GM19397 (cell line): ENCODE data around the gene CARD11.

Source experiments
- ATAC-seq: cut with Tn5 transposase; IDR thresholded peaks from one replicate; pipeline ENCODE4 v1.9.1; 2021; ENCODE audit warnings: mild to moderate bottlenecking, moderate library complexity; ENCODE audit not compliant: unreplicated experiment

CARD11 gene

DNA sequence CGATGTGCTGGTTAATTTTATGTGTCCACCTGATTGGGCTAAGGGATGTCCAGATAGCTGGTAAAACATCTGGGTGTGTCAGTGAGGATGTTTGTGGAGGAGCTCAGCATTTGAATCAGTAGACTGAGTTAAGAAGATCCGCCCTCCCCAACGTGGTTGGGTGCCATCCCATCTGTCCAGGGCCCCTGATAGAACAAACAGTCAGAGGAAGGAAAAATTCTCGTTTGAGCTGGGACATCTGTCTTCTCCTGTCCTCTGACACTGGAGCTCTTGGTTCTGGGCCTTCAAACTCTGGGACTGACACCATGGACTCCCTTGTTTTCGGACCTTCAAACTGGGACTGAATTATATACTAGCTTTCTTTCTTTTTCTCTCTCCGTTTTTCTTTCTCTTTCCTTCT is 59.6 kb downstream of the CARD11 start:
- no peak for ATAC-seq

- no peak for ATAC-seq
Measured at GRCh38 chr7:2983586-2983985, 60.1 kb downstream of the CARD11 start.

DNA sequence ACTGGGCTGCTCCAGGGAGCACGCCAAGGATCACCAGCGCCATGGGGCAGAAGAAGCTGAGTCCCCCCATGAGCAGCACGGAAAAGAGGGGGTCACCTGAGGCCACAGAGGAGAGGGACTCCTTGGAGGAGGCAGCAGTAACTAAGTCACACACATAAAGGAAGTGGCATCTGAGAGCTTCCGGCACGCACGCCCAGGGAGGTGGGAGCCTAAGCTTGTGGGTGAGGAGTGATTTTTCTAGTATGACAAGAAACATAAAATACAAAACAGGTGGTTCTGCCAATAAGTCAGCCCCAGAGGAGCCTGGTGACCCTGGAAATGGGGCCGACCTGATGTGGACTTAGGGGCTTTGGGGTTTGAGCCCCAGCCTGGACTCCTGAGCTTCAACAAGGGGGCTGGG is 60.8 kb downstream of the CARD11 start:
- no peak for ATAC-seq

DNA sequence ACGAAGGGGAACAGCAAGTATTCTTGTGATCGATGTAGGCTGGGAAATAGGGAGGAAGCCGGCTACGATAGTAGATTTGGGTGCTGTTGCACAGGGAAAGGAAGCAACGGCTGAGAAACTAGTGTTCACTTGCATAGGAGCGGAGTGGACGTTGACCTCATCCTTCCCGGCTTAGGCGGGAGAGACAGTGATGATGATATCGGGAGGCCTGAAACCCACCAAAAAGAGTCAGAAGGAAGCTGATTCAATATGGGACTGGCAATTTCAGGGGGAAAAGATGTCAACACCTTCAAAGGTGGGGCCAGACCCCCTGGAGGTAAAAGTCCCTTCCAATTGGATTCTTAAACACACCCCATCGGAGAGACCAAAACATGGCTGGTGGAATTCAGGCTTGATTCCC is 61.3 kb downstream of the CARD11 start:
- no peak for ATAC-seq

DNA sequence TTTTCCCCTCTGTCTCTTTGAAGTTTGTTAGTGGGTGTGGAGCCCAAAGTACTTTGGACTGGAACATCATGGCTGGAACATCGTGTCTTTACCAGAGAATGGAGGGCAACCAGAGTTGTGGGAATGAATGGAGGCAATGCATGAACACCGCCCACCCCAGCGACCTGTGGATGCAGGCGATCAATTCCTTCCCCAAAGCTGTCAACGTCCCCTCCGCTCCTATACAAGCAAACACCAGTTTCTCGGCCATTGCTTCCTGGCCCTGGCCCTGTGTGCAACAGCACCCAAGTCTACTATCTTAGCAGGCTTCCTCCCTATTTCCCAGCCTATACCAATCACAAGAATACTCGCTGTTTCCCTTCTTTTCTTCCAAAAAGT is 62.6 kb downstream of the CARD11 start:
- ATAC-seq = no peak

DNA sequence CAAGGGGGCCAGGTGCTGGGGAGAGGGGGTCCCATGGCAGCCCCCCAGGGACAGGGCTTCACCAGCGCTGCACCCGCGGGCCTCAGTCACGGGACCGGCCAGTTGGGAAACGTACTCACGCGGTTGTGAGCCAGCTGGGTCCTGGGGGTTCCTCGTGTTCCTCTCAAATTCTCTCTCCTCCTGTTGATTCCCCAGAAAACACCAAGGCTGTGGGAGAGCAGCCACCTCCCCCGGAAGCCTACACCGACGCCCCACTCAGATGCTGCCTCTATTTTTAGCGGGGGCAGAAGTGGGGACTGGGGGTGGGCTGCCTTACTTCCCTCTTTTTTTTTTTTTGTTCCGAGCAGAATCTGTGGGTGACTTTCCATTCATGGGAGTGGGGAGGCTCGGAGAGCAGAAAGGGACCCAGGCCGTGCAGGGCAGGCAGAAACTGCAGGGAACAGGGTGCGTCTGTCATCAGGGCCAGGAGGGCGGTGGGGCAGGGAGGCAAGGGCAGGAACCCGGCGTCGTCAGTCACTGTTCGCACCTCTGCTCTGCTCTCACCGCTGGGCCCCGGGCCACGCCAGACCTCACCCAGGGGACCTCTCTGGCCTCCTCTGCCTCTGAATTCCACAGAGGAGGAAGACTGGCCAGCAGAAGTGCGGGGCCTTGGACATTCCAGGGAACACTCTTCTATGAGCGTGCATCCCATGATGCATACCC is 63.1 kb downstream of the CARD11 start:
- ATAC-seq = no peak

GRCh38 chr7:2979951-2980350 is 63.7 kb downstream of the CARD11 start:
- no peak for ATAC-seq

GRCh38 chr7:2979201-2979631 is 64.5 kb downstream of the CARD11 start:
- no peak for ATAC-seq

DNA sequence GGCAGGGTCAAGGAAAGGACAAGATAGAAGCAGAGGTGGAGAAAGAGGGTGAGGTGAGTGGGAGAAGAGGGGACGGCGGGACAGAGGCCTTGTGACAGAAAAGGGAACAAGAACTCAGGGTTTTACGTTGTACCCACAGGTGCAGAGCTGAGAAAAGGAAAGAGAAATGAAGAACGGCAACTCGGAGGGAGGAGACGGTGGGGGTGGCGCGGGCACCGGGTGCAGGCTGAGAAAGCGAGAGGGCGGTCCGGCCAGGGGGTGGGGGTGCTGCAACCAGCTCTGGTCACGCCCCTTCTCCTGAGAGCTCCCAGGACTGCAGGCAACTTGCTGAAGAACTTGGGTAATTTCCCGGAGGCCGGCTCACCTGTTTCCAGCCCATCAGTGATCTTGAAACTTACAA is 65.3 kb downstream of the CARD11 start:
- peak; percentile 80 for ATAC-seq

- no peak for ATAC-seq
Measured at GRCh38 chr7:2975821-2976371, 67.8 kb downstream of the CARD11 start.

GRCh38 chr7:2974093-2974819 is 69.4 kb downstream of the CARD11 start:
- ATAC-seq = no peak

GRCh38 chr7:2972835-2973161 is 70.9 kb downstream of the CARD11 start:
- ATAC-seq = no peak

GRCh38 chr7:2971914-2972834 is 71.5 kb downstream of the CARD11 start:
- ATAC-seq = no peak

DNA sequence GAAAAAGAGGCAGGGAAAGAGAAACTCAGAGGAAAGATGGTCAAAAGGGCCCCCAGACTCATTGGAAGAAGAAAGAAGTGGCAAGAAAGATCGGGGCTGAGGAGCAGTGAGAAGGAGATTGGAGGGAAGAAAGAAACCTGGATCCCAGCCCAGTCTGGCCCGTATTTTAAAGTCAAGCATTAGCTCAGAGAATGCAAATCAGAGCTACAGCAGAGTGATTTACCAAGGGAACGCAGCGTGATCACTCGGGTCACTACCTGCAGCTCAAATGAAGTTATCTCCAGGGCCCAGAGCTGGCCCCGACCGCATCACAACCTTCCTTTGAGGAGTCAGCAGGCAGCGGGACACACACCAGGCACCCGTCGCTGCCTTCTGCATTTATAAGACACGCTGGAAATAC is 72.8 kb downstream of the CARD11 start:
- no peak for ATAC-seq

DNA sequence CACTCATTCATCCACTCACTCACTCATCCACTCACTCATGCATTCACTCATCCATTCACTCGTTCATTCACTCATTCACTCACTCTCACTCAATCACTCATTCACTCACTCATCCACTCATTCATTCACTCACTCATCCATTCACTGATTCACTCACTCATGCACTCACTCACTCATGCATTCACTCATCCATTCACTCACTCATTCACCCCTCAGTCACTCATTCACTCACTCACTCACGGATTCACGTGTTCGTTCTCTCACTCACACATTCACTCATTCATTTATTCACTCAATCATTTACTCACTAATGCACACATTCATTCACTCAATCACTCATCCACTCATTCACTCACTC is 73.4 kb downstream of the CARD11 start:
- ATAC-seq = no peak

DNA sequence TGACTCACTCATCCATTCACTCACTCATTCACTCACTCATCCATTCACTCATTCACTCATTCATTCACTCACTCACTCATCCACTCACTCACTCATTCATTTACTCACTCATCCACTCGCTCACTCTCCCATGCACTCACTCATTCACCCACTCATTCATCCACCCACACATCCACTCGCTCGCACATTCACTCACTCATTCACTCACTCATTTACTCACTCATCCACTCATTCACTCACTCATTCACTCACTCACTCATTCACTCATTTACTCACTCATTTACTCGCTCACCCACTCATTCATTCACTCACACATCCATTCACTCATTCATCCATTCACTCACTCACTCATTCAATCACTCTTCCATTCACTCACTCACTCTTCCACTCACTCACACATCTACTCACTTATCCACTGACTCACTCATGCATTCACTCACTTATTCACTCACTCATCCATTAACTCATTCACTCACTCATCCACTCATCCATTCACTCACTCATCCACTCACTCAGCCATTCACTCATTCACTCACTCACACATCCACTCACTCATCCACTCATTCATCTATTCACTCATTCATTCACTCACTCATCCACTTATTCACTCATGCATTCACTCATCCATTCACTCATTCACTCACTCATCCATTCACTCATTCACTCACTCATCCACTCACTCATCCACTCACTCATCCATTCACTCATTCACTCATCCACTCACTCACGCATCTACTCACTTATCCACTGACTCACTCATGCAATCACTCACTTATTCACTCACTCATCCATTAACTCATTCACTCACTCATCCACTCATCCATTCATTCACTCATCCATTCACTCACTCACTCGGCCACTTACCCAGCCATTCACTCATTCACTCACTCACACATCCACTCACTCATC is 74.0 kb downstream of the CARD11 start:
- ATAC-seq = no peak

DNA sequence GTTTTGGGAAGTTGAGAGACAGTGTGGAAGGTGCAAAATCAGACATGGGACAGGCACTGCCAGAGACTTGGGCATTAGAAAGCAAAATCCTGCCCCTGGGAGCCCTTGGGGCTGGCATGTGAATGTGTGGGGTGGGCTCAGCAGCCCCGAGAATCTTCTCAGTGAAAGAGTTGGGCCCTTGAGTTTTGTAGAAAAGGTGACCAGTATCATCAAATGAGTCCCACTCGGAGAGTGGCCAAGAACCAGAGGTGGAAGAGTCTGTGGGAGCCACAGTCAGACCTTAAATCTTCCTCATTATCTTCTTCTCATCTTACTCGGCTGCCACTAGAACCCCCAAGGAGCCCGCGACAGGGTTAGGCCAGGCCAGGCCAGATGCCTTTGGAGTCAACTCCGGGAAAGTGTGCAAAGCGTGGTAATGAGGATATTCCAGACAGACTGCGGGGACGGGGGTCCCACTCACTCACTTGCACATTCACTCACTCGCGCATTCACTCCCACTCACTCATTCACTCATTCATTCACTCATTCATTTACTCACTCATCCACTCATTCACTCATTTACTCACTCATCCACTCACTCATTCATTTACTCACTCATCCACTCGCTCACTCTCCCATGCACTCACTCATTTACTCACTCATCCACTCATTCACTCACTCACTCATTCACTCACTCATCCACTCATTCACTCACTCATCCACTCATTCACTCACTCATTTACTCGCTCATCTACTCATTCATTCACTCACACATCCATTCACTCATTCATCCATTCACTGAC is 74.9 kb downstream of the CARD11 start:
- no peak for ATAC-seq

- ATAC-seq = no peak
Measured at GRCh38 chr7:2968176-2968575, 75.5 kb downstream of the CARD11 start.

DNA sequence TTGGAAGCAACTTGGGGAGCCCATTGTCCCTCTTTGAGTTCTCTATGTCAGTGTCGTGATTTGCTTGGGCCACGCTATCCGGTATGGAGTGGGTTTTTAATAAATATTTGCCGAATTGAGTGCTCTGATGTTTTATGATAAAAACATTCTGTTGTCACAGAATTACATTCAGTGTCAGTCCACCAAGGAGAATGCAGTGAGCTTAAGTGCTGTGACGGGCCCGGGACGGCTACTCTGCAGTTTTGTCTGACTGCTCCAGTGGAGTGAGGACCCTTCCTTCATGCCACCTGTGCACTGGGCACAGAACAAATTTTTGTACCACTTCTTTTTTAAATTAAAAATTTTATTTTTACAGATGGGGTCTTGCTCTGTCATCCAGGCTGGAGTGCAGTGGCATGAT is 76.0 kb downstream of the CARD11 start:
- ATAC-seq = no peak

DNA sequence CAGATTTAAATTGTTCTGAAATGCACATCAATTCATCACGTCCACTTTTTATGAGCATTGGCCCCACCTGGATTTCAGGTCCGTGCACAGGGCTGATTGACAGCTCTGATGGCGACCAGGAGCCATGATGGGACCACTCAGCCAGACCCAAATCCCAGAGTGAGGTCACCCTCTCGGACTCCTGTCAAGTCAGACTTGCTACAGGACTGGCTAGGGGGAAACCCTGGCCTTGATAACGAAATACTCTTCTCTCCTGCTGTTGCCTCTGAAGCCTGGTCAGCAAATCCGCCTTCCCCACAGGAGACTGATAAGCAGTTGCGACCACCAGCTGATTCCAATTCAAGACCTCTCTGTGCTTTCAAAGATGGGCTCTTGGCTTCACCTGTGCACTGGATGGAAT is 76.4 kb downstream of the CARD11 start:
- ATAC-seq = no peak
